ENCODE results near the gene MYO6. TPM values are rescaled to one million over a fixed set of nuclear protein-coding genes. Genes with fewer than 3 reads are reported as not detected.
A peak's percentile ranks its signal among the peaks of the same experiment; 100 is the strongest.

Gene MYO6
- total RNA-seq, 2 donors from 2014 or later = 3.6 to 5.9 TPM

DNA sequence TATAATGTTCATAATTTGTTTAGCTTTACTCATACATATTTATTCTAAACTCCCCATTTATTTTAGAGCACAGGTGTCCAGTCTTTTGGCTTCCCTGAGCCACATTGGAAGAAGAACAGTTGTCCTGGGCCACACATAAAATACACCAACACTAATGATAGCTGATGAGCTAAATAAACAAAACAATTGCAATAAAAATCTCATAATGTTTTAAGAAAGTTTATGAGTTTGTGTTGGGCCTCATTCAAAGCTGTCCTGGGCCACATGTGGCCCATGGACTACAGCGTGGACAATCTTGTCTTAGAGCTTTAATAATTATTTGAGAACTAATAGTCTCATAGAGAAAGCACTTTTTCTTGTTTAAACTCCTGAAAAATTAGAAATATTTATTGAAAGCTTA is 131.3 kb downstream of the MYO6 start:
- peaks cover 8% of the 10 kb centered on the region for H3K36me3 ChIP-seq
- TF ChIP-seq CTCF (IDR thresholded peaks at IDR 0.05) = no peak

GRCh38 chr6:75882734-75883133 is 133.7 kb downstream of the MYO6 start:
- no peaks in the 10 kb centered on the region for H3K9me3 ChIP-seq
- no peak overlapping the region for H3K27ac ChIP-seq
- TF ChIP-seq CTCF (IDR thresholded peaks at IDR 0.05) = no peak
- no peak for DNase-seq (ENCODE audit: low spot score)
- no peak overlapping the region for H3K4me3 ChIP-seq
- H3K36me3 ChIP-seq = peaks cover 8% of the 10 kb centered on the region
- no peaks in the 10 kb centered on the region for H3K27me3 ChIP-seq
- no peaks in the 10 kb centered on the region for H3K4me1 ChIP-seq

More for the DNA sequence above, 131.3 kb downstream of the MYO6 start:
- no peak for DNase-seq (ENCODE audit: low spot score)
- H3K27me3 ChIP-seq = no peaks in the 10 kb centered on the region
- no peaks in the 10 kb centered on the region for H3K4me1 ChIP-seq
- H3K27ac ChIP-seq = no peak overlapping the region
- H3K4me3 ChIP-seq = no peak overlapping the region
- no peaks in the 10 kb centered on the region for H3K9me3 ChIP-seq

GRCh38 chr6:75884822-75885221 is 135.8 kb downstream of the MYO6 start:
- Histone ChIP-seq H3K9me3 (no peaks in the 10 kb centered on the region), H3K4me3 (no peak overlapping the region), H3K27ac (no peak overlapping the region), H3K36me3 (peaks cover 8% of the 10 kb centered on the region), H3K27me3 (no peaks in the 10 kb centered on the region), H3K4me1 (no peaks in the 10 kb centered on the region)
- TF ChIP-seq CTCF (IDR thresholded peaks at IDR 0.05) = no peak
- no peak for DNase-seq (ENCODE audit: low spot score)

DNA sequence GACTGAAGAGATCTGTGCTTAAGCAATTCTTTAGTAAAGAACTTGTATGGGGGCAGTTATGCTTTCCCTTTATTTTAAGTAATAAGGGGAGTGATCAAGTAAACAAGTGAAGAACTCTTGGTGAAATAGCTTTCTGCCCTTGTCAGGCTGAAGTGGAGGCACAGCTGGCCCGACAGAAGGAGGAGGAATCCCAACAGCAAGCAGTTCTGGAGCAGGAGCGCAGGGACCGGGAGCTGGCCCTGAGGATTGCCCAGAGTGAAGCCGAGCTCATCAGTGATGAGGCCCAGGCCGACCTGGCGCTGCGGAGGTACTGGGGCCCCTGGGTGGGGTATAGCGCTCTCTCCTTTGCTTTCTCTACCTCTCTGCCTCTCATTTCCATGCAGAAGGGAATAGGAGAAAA is 143.3 kb downstream of the MYO6 start:
- Histone ChIP-seq H3K9me3 (no peaks in the 10 kb centered on the region), H3K27ac (no peak overlapping the region), H3K36me3 (peaks cover 4% of the 10 kb centered on the region), H3K4me1 (no peaks in the 10 kb centered on the region), H3K27me3 (no peaks in the 10 kb centered on the region), H3K4me3 (no peak overlapping the region)
- no peak for TF ChIP-seq CTCF (IDR thresholded peaks at IDR 0.05)
- no peak for DNase-seq (ENCODE audit: low spot score)

- peaks cover 4% of the 10 kb centered on the region for H3K36me3 ChIP-seq
- no peaks in the 10 kb centered on the region for H3K27me3 ChIP-seq
- no peak overlapping the region for H3K4me3 ChIP-seq
- no peak overlapping the region for H3K27ac ChIP-seq
- H3K9me3 ChIP-seq = no peaks in the 10 kb centered on the region
- DNase-seq (ENCODE audit: low spot score) = no peak
- no peaks in the 10 kb centered on the region for H3K4me1 ChIP-seq
- peak; percentile 48 to 78 for TF ChIP-seq CTCF (IDR thresholded peaks at IDR 0.05)
Measured at GRCh38 chr6:75893058-75893775, 144.2 kb downstream of the MYO6 start.

DNA sequence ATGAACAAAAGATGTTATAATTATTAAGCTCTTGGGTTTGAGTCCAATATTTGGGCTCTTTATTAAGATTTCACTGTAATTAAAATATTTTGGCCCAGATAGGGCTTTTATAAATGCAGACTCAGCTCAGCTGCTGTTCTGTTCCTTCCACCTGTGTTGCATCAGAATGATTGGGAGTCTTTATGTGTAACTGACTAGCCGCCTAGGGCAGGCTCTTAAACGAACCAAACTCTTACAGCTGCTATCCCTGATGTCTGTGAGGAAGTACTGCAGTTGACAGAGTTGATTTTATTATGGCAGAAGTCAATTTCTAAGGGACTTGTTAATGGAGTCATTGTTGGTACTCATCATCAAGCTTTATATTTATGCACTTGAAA is 144.7 kb downstream of the MYO6 start:
- TF ChIP-seq CTCF (IDR thresholded peaks at IDR 0.05) = no peak
- peaks cover 4% of the 10 kb centered on the region for H3K36me3 ChIP-seq
- DNase-seq (ENCODE audit: low spot score) = no peak
- H3K4me1 ChIP-seq = no peaks in the 10 kb centered on the region
- no peaks in the 10 kb centered on the region for H3K9me3 ChIP-seq
- H3K4me3 ChIP-seq = no peak overlapping the region
- H3K27ac ChIP-seq = no peak overlapping the region
- H3K27me3 ChIP-seq = no peaks in the 10 kb centered on the region

Measured in right atrium auricular region (tissue), 2 donors.